HG03378 (cell line): Measurements from ENCODE around the gene PRPF18.

Source experiments
- ATAC-seq: cut with Tn5 transposase; IDR thresholded peaks from one replicate; pipeline ENCODE4 v1.9.1; 2021; ENCODE audit warnings: mild to moderate bottlenecking, moderate library complexity; ENCODE audit not compliant: unreplicated experiment

PRPF18 gene

GRCh38 chr10:13604357-13605040, 17.7 kb downstream of the PRPF18 start:
- ATAC-seq = no peak

- ATAC-seq = no peak
These were observed 21.6 kb downstream of the PRPF18 start for GRCh38 chr10:13608246-13608853.

GRCh38 chr10:13612654-13613373, 26.0 kb downstream of the PRPF18 start:
- no peak for ATAC-seq

GRCh38 chr10:13613519-13613918, 26.8 kb downstream of the PRPF18 start:
- no peak for ATAC-seq

- ATAC-seq = no peak
These were observed 28.0 kb downstream of the PRPF18 start for GRCh38 chr10:13614530-13615332.

- ATAC-seq = no peak
These were observed 29.0 kb downstream of the PRPF18 start for GRCh38 chr10:13615650-13616300.

- ATAC-seq = no peak
These were observed 30.4 kb downstream of the PRPF18 start for GRCh38 chr10:13617116-13617515.

- ATAC-seq = no peak
These were observed 35.2 kb downstream of the PRPF18 start for GRCh38 chr10:13621931-13622330.

GRCh38 chr10:13624630-13625029, 37.9 kb downstream of the PRPF18 start:
- ATAC-seq = no peak

GRCh38 chr10:13627459-13628310, 40.9 kb downstream of the PRPF18 start:
- ATAC-seq = no peak

GRCh38 chr10:13628661-13629060, 41.9 kb downstream of the PRPF18 start:
- no peak for ATAC-seq

GRCh38 chr10:13629116-13629515, 42.4 kb downstream of the PRPF18 start:
- ATAC-seq = no peak

- ATAC-seq = no peak
These were observed 43.5 kb downstream of the PRPF18 start for GRCh38 chr10:13630231-13630630.

GRCh38 chr10:13631594-13631993, 44.8 kb downstream of the PRPF18 start:
- no peak for ATAC-seq

GRCh38 chr10:13632440-13632839, 45.7 kb downstream of the PRPF18 start:
- no peak for ATAC-seq

GRCh38 chr10:13632884-13633440, 46.2 kb downstream of the PRPF18 start:
- ATAC-seq = no peak

GRCh38 chr10:13633689-13634088, 46.9 kb downstream of the PRPF18 start:
- no peak for ATAC-seq

GRCh38 chr10:13634207-13634606, 47.4 kb downstream of the PRPF18 start:
- no peak for ATAC-seq

GRCh38 chr10:13636776-13637175, 50.0 kb downstream of the PRPF18 start:
- no peak for ATAC-seq
